Activated CD4-positive, CD25-positive, alpha-beta regulatory T cell treated with anti-CD3 and anti-CD28 coated beads, Interleukin-2, amount 50 U/mL, for 24 hours (primary cell): ENCODE results near the gene CCDC154.
"Not testable (repeated sequence)": the region's sequence is repeated elsewhere in the genome, so short reads cannot be mapped to it uniquely, and the experiment has no call there.

ENCODE experiments used
- ATAC-seq, 2 donors: fragments of 150-1000 bp; cut with Tn5 transposase; one replicate each; pipeline ENCODE4 v1.10.0; 2021; ENCODE audit warnings: mild to moderate bottlenecking in 1 of 2, moderate library complexity in 1 of 2

The CCDC154 gene

DNA sequence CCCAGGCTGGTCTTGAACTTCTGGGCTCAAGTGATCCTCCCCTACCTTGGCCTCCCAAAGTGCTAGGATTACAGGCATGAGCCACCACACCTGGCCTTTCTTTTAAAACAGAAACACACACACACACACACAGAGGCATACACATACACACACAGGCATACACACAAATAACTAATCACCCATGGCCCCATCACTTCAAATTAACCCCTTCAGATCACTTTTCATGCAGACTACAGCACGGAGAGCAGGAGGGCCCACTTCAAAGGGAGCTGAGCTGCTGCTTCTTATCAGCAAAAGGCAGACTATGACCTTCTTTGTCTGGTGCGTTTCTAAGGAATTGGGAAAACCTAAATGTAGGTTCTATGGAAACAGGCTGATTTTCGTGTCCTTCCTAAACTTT is 28.6 kb upstream of the CCDC154 start:
- no peak for ATAC-seq

- no peak for ATAC-seq
Observed at GRCh38 chr16:1471569-1472194, 27.3 kb upstream of the CCDC154 start.

- no peak for ATAC-seq
Observed at GRCh38 chr16:1470481-1471251, 26.3 kb upstream of the CCDC154 start.

GRCh38 chr16:1469693-1470201 is 25.4 kb upstream of the CCDC154 start:
- ATAC-seq, result no peak

DNA sequence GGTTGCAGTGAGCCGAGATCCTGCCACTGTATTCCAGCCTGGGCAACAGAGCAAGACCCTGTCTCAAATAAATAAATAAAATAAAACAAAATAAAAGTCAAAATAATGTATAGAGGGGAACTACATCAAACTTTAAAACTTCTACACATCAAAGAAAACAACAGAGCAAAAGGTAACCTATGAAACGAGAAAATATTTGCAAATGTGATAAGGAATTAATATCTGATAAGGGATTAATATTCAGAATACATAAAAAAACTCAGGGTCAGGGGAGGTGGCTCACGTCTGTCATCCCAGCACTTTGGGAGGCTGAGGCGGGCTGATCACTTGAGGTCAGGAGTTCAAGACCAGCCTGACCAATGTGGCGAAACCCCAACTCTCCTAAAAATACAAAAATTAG is 24.8 kb upstream of the CCDC154 start:
- ATAC-seq, result not testable (repeated sequence)

- ATAC-seq, result no peak
Observed at GRCh38 chr16:1468426-1468810, 24.1 kb upstream of the CCDC154 start.

DNA sequence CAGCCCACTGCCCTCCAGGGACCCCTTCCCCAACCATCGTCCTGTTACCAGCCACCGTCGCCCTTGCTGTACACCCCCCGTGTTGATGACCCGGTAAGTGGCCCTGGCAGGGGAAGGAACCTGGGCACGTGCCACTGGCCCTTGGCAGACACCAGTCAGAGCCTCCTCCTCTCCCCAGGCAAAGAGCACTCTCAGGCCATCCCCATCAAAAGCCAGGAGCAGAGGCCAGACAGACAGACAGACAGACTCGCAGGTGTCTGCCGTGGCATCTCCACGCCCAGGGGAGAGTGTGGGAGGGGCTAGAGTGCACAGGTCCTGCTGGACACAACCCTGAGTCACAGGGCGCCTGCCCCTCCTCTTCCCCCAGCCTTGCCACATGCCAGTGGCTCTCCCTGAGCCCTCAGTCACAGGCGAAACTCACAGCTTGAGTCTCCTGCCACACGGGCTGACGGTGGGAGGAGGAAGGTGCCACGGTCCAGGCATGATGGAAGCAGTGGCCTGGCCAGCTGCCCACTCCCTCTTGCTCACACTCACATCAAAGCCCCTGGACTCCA is 22.7 kb upstream of the CCDC154 start:
- no peak for ATAC-seq

- ATAC-seq, result no peak
Observed at GRCh38 chr16:1466054-1466453, 21.7 kb upstream of the CCDC154 start.

GRCh38 chr16:1465567-1465915 is 21.2 kb upstream of the CCDC154 start:
- ATAC-seq, result no peak

GRCh38 chr16:1464894-1465566 is 20.7 kb upstream of the CCDC154 start:
- no peak for ATAC-seq

- no peak for ATAC-seq
Observed at GRCh38 chr16:1464196-1464893, 20.0 kb upstream of the CCDC154 start.

DNA sequence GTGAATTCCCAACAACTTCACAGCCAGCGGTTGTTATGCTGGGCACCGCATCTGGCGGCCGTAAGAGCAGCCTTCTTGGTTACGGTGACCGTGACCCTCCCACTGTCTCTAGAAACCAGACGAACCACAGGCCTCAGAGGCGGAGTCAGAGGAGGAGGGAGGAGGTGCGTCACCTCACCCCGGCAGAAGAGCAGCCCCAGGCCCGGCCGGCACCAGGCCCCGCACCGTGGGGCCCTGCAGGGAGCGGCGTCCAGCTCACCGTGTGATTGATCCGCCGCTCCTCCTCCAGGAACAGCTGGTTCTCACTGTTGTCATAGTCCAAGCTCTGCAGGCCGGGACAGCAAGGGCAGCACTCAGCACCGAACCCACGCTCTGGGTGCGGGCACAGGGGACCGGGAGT is 16.8 kb upstream of the CCDC154 start:
- no peak for ATAC-seq

DNA sequence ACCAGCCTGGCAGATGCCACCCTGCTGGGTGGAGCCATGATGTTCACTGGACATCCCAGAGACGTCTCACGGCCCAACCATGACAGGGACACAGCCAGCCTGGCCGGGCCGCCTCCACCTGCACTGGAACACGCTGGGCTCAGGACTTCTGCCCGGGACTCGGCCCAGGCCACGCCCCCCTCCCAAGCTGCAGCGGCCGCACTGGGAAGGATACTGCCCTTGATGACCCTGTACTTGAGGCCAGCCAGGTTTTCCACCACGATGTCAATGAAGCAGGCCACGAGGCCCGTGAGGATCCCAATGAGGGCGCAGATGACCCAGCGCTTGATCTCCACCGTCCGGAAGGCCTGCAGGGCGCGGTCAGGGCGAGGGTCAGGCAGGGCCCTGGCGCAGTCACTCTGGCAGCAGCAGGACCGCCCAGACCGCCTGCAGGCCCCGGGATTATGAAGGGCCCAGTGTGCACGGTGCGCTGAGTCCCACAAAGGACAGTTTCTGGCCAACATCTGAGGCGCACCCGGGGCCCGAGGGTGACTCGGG is 16.3 kb upstream of the CCDC154 start:
- ATAC-seq, result no peak

- no peak for ATAC-seq
Observed at GRCh38 chr16:1459967-1460366, 15.6 kb upstream of the CCDC154 start.

DNA sequence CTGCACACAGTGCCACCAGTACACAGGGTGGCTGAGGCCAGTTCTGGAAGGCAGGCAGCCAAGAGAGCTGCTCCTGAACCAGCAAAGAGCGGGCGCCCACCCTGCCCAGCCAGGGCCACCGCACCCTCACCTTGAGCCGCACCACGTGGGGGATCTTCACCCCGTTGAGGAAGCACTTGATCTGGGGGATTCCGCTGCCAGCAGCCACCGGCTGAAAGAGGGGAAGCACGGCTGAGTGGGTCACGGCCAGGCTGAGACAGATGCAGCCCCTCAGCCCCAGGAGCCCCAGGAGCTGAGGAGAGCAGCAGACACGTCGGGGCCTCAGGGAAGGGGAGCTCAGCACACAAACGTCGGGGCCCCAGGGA is 14.6 kb upstream of the CCDC154 start:
- ATAC-seq, result peak; percentile 28 to 52

DNA sequence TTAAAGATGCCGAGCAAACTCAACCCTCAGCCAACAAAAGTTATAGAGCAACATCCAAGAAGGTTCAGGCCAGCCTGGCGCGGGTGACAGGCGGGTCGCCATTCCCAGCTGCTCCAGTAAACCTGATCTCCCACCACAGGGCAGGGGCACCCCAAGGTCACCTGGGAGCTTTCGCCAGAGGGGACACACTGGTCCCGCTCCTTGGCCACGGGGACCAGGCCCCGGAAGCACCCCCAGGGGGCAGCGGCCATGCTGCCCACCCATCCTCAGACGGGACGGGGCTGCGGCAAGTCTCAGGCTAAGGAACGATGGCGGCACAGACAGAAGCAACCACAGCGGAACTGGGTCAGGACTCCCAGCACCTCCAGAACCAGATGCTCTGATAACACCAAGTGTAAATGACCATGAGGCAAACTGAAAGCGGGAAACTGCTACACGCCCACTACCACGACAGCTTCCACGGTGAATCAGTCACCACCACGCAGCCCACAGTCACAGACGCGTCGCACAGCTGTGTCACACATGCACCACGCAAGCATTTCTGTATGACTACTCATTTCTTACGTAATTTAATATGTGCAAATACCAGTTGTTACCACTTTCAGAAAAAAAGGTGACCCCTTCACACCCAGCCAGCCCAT is 14.1 kb upstream of the CCDC154 start:
- peak; percentile 41 to 75 for ATAC-seq

DNA sequence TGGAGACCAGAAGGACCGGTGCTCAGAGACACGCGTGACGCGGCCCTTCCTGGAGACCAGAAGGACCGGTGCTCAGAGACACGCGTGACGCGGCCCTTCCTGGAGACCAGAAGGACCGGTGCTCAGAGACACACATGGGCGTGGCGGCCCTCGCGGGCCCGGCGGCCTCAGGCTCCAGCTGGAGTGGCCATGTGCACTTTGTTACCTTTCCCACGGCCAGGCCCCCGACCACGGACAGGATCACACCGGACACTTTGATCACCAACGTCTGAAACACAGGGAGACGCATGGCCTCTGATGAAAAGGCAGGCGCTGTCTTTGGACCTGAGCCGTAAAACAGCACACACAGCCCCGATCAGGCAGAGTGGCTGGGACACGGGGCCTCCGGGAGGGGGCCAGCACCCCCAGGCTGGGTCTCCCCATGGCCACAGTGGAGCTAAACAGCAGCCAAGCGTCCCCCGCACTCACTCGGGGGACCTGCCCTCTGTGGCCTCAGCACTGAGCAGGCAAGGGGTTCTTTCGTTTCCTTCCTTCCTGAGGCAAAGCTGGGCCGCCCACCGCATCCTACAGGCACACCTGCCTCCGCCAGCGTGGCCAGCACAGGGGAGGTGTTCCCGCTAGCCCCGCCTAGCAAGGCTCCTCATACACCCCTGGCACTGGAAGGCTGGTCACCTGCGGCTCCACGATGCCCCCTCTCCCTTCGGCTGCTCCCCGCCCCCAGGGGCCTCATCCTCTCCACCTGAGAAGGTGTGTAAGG is 13.3 kb upstream of the CCDC154 start:
- ATAC-seq, result no peak

GRCh38 chr16:1456951-1457350 is 12.6 kb upstream of the CCDC154 start:
- ATAC-seq, result no peak

DNA sequence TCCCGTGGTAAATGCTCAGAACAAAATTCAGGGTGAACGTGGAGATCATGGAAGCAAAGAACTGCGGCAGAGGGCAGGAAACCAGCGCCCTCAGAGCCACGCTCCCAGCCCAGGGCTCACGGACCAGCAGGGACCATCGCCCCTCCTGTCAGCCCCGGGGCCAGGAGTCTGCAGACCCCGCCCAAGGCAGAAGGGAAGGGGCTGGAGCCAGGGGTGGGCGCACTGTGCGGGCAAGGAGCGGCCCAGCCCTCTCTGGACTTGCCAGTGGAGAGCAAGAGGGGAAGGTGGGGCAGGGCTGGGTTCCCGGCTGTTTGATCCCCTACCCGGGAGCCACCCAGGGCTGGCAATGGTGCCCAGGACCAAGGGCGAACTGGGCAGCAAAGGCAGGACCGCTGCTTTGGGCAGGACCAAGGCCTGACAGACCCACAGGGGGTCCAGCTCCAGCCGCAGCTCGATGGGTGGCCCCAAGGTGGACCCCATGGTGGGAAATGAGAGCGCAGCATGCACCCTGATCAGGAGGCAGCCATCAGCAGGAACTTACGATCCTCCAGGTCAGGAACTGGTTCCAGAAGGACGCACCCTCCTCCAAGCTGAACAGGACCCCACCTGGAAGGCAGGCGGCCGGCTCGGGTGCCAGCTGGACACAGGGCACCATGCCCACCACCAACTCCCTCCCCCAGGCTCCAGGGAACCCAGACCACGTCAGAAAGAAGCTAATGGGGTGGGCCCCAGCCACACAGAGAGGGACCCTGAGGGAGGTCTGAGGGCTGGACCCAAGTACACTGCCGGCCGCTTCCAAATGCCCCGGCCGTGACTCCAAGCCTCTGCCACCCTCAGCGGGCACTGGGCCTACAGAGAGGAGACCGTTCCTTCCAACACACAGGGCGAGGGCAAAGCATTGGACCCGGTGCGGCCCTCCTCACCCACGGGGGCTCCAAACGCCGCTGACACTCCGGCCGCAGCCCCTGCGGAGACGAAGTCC is 11.1 kb upstream of the CCDC154 start:
- no peak for ATAC-seq

- ATAC-seq, result no peak
Observed at GRCh38 chr16:1454561-1454960, 10.2 kb upstream of the CCDC154 start.
